Cardiac muscle cell (in vitro differentiated cells and primary cell): ENCODE results near the gene SOX13. TPM values are rescaled to one million over a fixed set of nuclear protein-coding genes. Genes with fewer than 3 reads are reported as not detected.

Source experiments
- DNase-seq, 2 donors: peaks; one replicate each; pipeline versions ENCODE4 v3.0.0 to v3.0.0-alpha.2; 2010 to 2017; ENCODE audit warnings: low read depth in 1 of 2, low spot score in 1 of 2
- H3K27ac ChIP-seq: fragments of 200-600 bp; sonication (generic); 2 replicates; pipeline ENCODE4 v1.5.1; 2016
- H3K27me3 ChIP-seq: fragments of 200-600 bp; sonication (generic); 2 replicates; pipeline ENCODE4 v1.6.0; 2016; ENCODE audit warnings: control low read depth
- H3K36me3 ChIP-seq: fragments of 200-600 bp; sonication (generic); 2 replicates; pipeline ENCODE4 v1.5.1; 2016; ENCODE audit warnings: control low read depth
- H3K4me1 ChIP-seq: fragments of 200-600 bp; sonication (generic); 2 replicates; pipeline ENCODE4 v1.8.1; 2017; ENCODE audit warnings: low read depth, mild to moderate bottlenecking, mixed run types
- H3K4me3 ChIP-seq: fragments of 200-600 bp; sonication (generic); 2 replicates; pipeline ENCODE4 v1.5.1; 2016; ENCODE audit warnings: mild to moderate bottlenecking
- H3K9me3 ChIP-seq: fragments of 200-600 bp; sonication (generic); 2 replicates; pipeline ENCODE4 v1.5.1; 2017; ENCODE audit warnings: low read depth, mild to moderate bottlenecking, control low read depth
- polyA plus RNA-seq: library from polyadenylated mRNA; unstranded; fragments of >200 nt; fragmentation: Nextera tagmentation; extraction: Ambion mirVana; gene quantifications from 2 replicates; pipeline ENCODE4 v1.2.1, GENCODE V29; 2016
- total RNA-seq: library from RNA; depleted of rRNA; stranded (reverse); fragments of >200 nt; gene quantifications from 2 replicates; pipeline ENCODE4 v1.2.3, GENCODE V29; 2016
- TF ChIP-seq, protein P1 (sequence below): IDR thresholded peaks from 2 replicates; pipeline ENCODE4 v1.5.1; 2012; ENCODE audit warnings: low read depth, mild to moderate bottlenecking, low read length

The SOX13 gene
- total and polyA plus RNA-seq, 2 experiments from 2014 or later = 34.8 to 39.7 TPM

DNA sequence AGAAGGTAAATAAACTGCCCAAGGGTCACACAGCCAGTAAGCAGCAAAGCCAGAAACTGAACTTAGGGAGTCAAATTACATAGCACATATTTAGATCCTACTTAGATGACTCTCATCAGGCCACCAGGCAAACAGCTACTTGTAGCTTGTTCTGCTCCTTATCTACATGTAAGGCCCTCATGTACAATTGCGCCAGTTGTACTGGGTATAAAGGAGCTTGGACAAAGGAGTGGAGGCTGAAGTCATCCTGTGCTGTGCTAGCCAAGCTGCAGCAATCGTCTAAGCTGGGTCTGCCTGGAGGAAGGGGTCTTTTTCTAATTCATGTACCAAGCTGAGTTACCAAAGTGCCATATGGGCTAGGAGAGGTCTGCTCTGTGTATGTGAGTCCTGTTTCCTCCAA lies 66.2 kb downstream of the SOX13 start:
- H3K27me3 ChIP-seq = no peaks in the 10 kb centered on the region
- no peaks in the 10 kb centered on the region for H3K36me3 ChIP-seq
- DNase-seq = no peak

DNA sequence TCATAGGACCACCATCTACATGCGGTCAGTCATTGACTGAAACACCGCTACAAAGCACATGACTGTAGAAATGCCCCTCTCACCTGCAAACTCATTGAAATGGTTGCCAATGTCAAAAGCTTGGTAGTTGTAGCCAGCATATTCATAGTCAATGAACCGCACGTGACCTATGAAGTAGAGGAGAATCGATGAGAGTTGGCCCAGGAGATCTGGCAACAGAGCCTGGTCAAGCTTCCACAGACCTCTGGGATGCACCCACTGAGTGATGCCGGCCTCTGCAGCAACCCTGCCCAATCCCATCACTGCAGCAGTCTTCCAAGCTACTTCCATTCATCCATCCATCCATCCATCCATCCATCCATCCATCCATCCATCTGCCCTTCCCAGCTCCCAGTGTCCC lies 67.0 kb downstream of the SOX13 start:
- H3K4me1 ChIP-seq = no peaks in the 10 kb centered on the region
- DNase-seq = no peak
- TF ChIP-seq, protein P1, sequence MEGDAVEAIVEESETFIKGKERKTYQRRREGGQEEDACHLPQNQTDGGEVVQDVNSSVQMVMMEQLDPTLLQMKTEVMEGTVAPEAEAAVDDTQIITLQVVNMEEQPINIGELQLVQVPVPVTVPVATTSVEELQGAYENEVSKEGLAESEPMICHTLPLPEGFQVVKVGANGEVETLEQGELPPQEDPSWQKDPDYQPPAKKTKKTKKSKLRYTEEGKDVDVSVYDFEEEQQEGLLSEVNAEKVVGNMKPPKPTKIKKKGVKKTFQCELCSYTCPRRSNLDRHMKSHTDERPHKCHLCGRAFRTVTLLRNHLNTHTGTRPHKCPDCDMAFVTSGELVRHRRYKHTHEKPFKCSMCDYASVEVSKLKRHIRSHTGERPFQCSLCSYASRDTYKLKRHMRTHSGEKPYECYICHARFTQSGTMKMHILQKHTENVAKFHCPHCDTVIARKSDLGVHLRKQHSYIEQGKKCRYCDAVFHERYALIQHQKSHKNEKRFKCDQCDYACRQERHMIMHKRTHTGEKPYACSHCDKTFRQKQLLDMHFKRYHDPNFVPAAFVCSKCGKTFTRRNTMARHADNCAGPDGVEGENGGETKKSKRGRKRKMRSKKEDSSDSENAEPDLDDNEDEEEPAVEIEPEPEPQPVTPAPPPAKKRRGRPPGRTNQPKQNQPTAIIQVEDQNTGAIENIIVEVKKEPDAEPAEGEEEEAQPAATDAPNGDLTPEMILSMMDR = no peak
- no peaks in the 10 kb centered on the region for H3K36me3 ChIP-seq
- H3K27me3 ChIP-seq = no peaks in the 10 kb centered on the region
- no peak overlapping the region for H3K27ac ChIP-seq
- no peak overlapping the region for H3K4me3 ChIP-seq
- no peaks in the 10 kb centered on the region for H3K9me3 ChIP-seq

More for the DNA sequence above, 66.2 kb downstream of the SOX13 start:
- H3K27ac ChIP-seq = no peak overlapping the region
- no peaks in the 10 kb centered on the region for H3K4me1 ChIP-seq
- H3K9me3 ChIP-seq = no peaks in the 10 kb centered on the region
- no peak overlapping the region for H3K4me3 ChIP-seq
- TF ChIP-seq, protein P1 = no peak

DNA sequence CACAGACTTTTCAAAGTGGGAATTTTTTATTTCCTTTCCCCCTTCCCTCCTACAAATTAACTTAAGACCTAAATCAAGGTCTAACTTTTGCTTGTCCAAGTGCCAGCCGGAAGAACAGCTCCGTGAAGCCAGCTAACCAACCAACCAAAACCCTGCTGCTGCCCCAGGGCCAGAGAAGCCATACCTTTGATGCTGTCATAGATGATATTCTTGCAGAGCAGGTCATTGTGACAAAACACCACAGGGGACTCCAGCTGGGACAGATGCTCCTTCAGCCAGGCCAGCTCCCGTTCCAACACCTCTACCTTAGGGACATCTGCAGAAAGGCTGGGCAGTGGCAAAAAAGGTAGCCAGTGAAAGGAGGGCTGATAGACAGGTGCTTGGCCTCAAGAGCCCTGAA lies 68.2 kb downstream of the SOX13 start:
- Histone ChIP-seq H3K27ac (no peak overlapping the region), H3K9me3 (no peaks in the 10 kb centered on the region), H3K4me1 (no peaks in the 10 kb centered on the region), H3K27me3 (no peaks in the 10 kb centered on the region), H3K36me3 (no peaks in the 10 kb centered on the region), H3K4me3 (no peak overlapping the region)
- no peak for DNase-seq
- TF ChIP-seq, protein P1 = no peak

DNA sequence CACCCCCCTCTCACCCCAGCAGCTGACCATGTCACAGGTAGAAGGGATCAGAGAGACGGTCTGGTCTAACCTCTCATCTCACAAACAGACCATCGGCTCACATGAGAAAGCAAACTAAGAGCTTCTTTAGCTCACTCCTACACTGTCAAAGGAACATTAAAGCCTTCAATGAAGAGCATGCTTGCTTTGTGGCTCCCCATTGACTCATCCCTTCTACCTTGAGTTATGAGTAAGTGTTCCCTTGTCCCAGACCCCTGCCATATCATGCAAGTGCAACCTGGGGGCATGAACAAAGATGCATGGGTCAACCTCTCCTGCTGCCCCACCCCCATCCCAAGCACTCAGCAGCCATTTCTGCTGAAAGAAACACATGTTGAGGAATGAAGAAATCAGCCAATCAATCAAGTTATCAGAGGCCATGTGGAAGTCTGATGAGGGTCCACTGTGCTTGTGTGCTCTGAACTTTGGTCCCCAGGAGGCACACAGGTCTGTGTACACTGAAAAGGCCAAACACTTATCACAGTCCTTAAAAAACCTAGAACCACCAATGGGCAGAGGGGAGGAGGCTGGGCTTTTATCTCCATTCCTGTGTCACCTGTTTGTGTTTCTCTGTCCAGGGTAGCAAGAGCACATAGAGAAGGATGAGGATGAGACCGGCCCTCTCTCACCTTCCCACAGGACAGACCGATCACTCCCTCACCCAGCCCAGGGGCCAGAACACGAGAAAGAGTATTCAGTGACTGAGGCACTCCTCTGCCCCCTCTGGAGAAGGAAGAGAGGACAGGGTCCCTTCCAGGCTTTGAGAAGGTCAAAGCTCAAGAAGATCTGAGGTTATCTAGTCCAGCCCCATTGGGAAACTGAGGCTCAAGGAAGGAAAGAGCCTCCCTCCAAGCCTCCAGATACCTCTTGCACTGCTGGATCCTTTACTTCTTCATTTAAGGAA lies 69.4 kb downstream of the SOX13 start:
- Histone ChIP-seq H3K27ac (no peak overlapping the region), H3K9me3 (no peaks in the 10 kb centered on the region), H3K4me1 (no peaks in the 10 kb centered on the region), H3K36me3 (no peaks in the 10 kb centered on the region), H3K27me3 (no peaks in the 10 kb centered on the region), H3K4me3 (no peak overlapping the region)
- TF ChIP-seq, protein P1 = no peak
- no peak for DNase-seq

DNA sequence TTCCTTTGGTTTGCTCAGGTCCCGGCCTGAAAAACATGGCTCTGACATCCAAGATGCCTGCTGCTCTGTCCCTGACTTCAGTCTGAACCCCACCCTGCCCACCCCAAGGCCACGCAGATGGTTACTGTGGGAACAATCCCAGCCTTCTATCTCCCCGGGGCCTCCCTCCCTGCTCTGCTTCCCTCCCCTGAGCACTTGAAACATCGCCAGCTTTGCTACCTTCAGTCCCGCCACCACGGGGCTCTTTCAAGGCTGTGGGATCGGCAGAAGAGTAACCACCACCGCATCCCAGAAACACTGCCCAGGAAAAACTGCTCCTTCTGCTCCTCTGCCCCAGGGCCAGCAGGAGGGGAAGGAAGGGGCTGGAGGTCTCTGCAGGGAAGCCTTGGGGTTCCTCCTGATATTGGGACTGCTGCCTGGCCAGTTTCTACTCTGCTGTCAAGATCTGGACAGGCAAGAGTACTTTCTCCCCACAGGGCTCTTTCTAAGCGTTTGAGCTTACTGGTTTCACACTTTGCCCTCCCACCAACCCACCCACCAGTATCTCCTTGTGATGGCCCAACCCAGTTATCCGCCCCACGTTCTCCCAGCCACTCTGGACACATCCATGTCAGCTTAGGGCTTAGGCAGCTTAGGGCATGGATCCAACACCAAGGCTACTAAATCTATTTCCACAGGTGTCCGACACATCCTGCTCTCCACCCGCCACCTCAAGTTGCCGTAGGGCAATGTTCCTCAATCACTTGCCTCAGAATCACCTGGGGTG lies 70.5 kb downstream of the SOX13 start:
- no peak for DNase-seq
- H3K4me3 ChIP-seq = no peak overlapping the region
- H3K9me3 ChIP-seq = no peaks in the 10 kb centered on the region
- H3K27me3 ChIP-seq = no peaks in the 10 kb centered on the region
- no peak overlapping the region for H3K27ac ChIP-seq
- no peaks in the 10 kb centered on the region for H3K4me1 ChIP-seq
- TF ChIP-seq, protein P1 = no peak
- no peaks in the 10 kb centered on the region for H3K36me3 ChIP-seq
